ENCODE measurements around the gene MIGA2.

The MIGA2 gene

GRCh38 chr9:129027685-129028191, 8.7 kb upstream of the MIGA2 start:
- TF ChIP-seq CTCF (IDR thresholded peaks at IDR 0.05; ENCODE audit: insufficient read depth, low read length): no peak
- no peak for TF ChIP-seq GABPA (IDR thresholded peaks at IDR 0.05; ENCODE audit: low read depth)
- no peak for TF ChIP-seq REST (IDR thresholded peaks at IDR 0.05; ENCODE audit: insufficient replicate concordance, low read depth)
- TF ChIP-seq SPI1 (IDR thresholded peaks at IDR 0.05; ENCODE audit: borderline replicate concordance, low read depth): no peak
- TF ChIP-seq POLR2AphosphoS5 (IDR thresholded peaks at IDR 0.05; ENCODE audit: low read depth): no peak
- no peaks in the 10 kb centered on the region for H3K27me3 ChIP-seq (ENCODE audit: insufficient read depth, poor library complexity, severe bottlenecking)
- DNase-seq (ENCODE audit: low read depth in 1 of 2, low spot score in 1 of 2): no peak
- peak overlapping the region; percentile 53 for H3K4me3 ChIP-seq (replicated peaks; ENCODE audit: insufficient read depth, low read length)
- no peak overlapping the region for H3K27ac ChIP-seq (replicated peaks)

- Histone ChIP-seq H3K4me3 (replicated peaks; ENCODE audit: insufficient read depth, low read length) (peak within 1 kb of the TSS; percentile 53), H3K27me3 (ENCODE audit: insufficient read depth, poor library complexity, severe bottlenecking) (no peaks in the 10 kb centered on the region), H3K27ac (replicated peaks) (no peak within 1 kb of the TSS)
- DNase-seq (ENCODE audit: low read depth in 1 of 2, low spot score in 1 of 2): peak; percentile 92 to 94
- no peak for TF ChIP-seq GABPA (IDR thresholded peaks at IDR 0.05; ENCODE audit: low read depth)
- TF ChIP-seq REST (IDR thresholded peaks at IDR 0.05; ENCODE audit: insufficient replicate concordance, low read depth): no peak
- peak; percentile 74 for TF ChIP-seq CTCF (IDR thresholded peaks at IDR 0.05; ENCODE audit: insufficient read depth, low read length)
- TF ChIP-seq SPI1 (IDR thresholded peaks at IDR 0.05; ENCODE audit: borderline replicate concordance, low read depth): no peak
Observed at GRCh38 chr9:129028192-129028966, 8.0 kb upstream of the MIGA2 start, which contains the start of gene SH3GLB2. Gene SH3GLB2 (minus strand): TSS chr9:129028331. CDS start chr9:129028154, 177 bp downstream.

DNA sequence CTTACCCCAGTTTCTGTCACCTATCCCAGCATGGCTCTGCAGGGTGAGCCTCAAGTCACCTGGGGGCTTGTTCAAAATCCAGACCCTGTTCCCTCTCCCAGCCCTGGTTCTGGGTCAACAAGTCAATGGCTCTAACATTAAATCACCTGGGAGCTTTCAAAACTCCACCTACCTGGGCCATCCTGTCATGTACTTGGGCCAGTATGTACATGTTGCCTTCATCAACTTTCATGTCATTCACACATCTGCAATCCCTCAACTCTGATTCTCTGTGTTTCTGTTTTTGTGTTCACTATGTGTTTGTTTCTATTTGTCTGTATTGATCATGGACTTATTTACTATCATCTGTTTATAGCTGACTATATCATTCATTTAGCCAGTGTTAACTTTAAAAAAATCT, 6.2 kb upstream of the MIGA2 start:
- TF ChIP-seq CTCF (IDR thresholded peaks at IDR 0.05; ENCODE audit: insufficient read depth, low read length) (no peak), SPI1 (IDR thresholded peaks at IDR 0.05; ENCODE audit: borderline replicate concordance, low read depth) (no peak), POLR2AphosphoS5 (IDR thresholded peaks at IDR 0.05; ENCODE audit: low read depth) (no peak), REST (IDR thresholded peaks at IDR 0.05; ENCODE audit: insufficient replicate concordance, low read depth) (no peak), GABPA (IDR thresholded peaks at IDR 0.05; ENCODE audit: low read depth) (no peak)
- Histone ChIP-seq H3K27me3 (ENCODE audit: insufficient read depth, poor library complexity, severe bottlenecking) (no peaks in the 10 kb centered on the region), H3K27ac (replicated peaks) (no peak overlapping the region), H3K4me3 (replicated peaks; ENCODE audit: insufficient read depth, low read length) (no peak overlapping the region)
- no peak for DNase-seq (ENCODE audit: low read depth in 1 of 2, low spot score in 1 of 2)

All from HL-60 (cell line).